SU-DHL-6 (cell line): ENCODE measurements around the gene GAGE10.

Experiments
- H2AFZ ChIP-seq: fragments of 200-600 bp; sonication (generic); 2 replicates; pipeline ENCODE4 v1.6.1; 2014; ENCODE audit warnings: low read depth, mild to moderate bottlenecking, moderate library complexity, mixed read lengths, antibody characterized with exemption, low read length; ENCODE audit not compliant: severe bottlenecking
- H3F3A ChIP-seq: fragments of 200-600 bp; shearing (Covaris generic); 2 replicates; pipeline ENCODE4 v1.6.0; 2016; ENCODE audit warnings: antibody characterized with exemption, mild to moderate bottlenecking; ENCODE audit not compliant: insufficient read depth
- H3K27ac ChIP-seq: fragments of 200-600 bp; sonication (generic); 2 replicates; pipeline ENCODE4 v1.5.1; 2016; ENCODE audit warnings: low read depth, mild to moderate bottlenecking, low read length, moderate library complexity, mixed read lengths
- H3K27me3 ChIP-seq: fragments of 200-600 bp; sonication (generic), shearing (Covaris generic); 2 replicates; pipeline ENCODE4 v1.6.0; 2014; ENCODE audit warnings: mild to moderate bottlenecking, low read length
- H3K36me3 ChIP-seq: fragments of 200-600 bp; sonication (generic); 2 replicates; pipeline ENCODE4 v1.6.1; 2014; ENCODE audit warnings: mild to moderate bottlenecking, low read length, mixed read lengths
- H3K4me2 ChIP-seq: fragments of 300-600, 200-600 bp; shearing (Covaris generic), sonication (generic); 2 replicates; pipeline ENCODE4 v1.6.0; 2014; ENCODE audit warnings: low read length, low read depth, mild to moderate bottlenecking; ENCODE audit not compliant: poor library complexity, severe bottlenecking
- H3K4me3 ChIP-seq: fragments of 200-600 bp; sonication (generic); 2 replicates; pipeline ENCODE4 v1.5.1; 2014; ENCODE audit warnings: antibody characterized with exemption, low read length, mild to moderate bottlenecking, mixed read lengths; ENCODE audit not compliant: insufficient read depth, poor library complexity, severe bottlenecking
- H3K79me2 ChIP-seq: fragments of 200-600 bp; sonication (generic); 2 replicates; pipeline ENCODE4 v1.6.1; 2014; ENCODE audit warnings: mild to moderate bottlenecking, low read length, moderate library complexity; ENCODE audit not compliant: insufficient read depth
- H3K9ac ChIP-seq: fragments of 200-600 bp; sonication (generic); 2 replicates; pipeline ENCODE4 v1.7.0; 2014; ENCODE audit warnings: mild to moderate bottlenecking, low read length
- H3K9me2 ChIP-seq: fragments of 200-600 bp; sonication (generic); replicated peaks from 2 replicates; pipeline ENCODE4 v1.6.1; 2014; ENCODE audit warnings: low read length; ENCODE audit not compliant: insufficient read depth
- H3K9me3 ChIP-seq: fragments of 200-600 bp; sonication (generic); 2 replicates; pipeline ENCODE4 v1.6.1; 2014; ENCODE audit warnings: low read length, mixed read lengths; ENCODE audit not compliant: insufficient read depth
- H4K20me1 ChIP-seq: fragments of 200-600 bp; sonication (generic); 2 replicates; pipeline ENCODE4 v1.6.1; 2014; ENCODE audit warnings: low read depth, mild to moderate bottlenecking, antibody characterized with exemption, low read length, moderate library complexity, mixed read lengths
- EZH2phosphoT487 ChIP-seq: fragments of 200-600 bp; sonication (generic), shearing (Covaris generic); conservative IDR thresholded peaks from 2 replicates; pipeline ENCODE4 v1.6.1; 2018; ENCODE audit warnings: mild to moderate bottlenecking, antibody characterized with exemption, low read length, moderate library complexity, mixed read lengths
- TF ChIP-seq, protein P1 (sequence below): fragments of 200-600 bp; sonication (generic); IDR thresholded peaks from one replicate; pipeline ENCODE4 v1.5.1; 2017; ENCODE audit warnings: antibody characterized with exemption, mild to moderate bottlenecking, low read length, moderate library complexity; ENCODE audit not compliant: insufficient read depth, poor library complexity, severe bottlenecking

GAGE10 gene

DNA sequence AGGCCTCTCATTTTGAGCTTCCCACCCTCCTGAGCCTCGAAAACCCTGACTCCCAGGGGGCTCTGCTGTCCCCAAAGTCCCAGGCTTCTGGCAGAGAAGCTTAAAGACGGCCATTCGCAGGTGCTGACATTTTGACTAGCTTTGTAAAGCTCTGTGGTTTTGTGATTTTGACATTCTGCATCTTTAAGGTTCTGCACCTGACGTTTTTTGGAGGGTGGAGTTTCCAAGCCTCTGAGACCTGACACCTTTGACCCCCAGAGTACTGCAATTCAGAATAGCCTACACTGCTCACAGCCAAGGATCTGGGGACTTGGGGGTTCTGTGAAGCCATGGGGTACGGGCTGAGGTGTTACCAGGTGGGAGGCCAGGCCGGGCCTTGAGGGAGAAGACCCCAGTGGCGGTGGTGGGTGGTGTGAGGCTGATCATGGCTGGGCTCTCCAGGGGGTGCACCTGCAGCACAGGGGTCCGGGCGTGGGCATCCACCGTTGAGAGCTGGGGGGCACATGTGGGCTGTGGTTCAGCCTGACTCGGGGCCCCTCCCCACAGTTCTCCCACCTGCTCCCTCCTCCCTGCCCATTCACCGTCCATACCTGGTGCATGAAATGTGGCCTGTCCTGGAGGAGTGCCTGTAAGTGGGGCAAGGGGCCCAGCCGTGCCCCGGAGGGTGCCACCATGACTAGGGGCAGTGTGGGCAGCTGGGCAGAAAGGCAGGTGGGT is 46.2 kb upstream of the GAGE10 start:
- no peak for TF ChIP-seq EZH2phosphoT487
- H3K27ac ChIP-seq = 0 out of 2 replicates have a peak overlapping the region, but pooled peaks have one; percentile 32
- no peaks in the 10 kb centered on the region for H3K36me3 ChIP-seq
- no peaks in the 10 kb centered on the region for H3K9me3 ChIP-seq
- H3K4me3 ChIP-seq = no peak overlapping the region
- H2AFZ ChIP-seq = no peak overlapping the region
- H3K9me2 ChIP-seq = no peaks in the 10 kb centered on the region
- no peaks in the 10 kb centered on the region for H4K20me1 ChIP-seq
- no peaks in the 10 kb centered on the region for H3F3A ChIP-seq
- H3K27me3 ChIP-seq = no peaks in the 10 kb centered on the region
- no peak overlapping the region for H3K4me2 ChIP-seq
- H3K9ac ChIP-seq = no peak overlapping the region
- H3K79me2 ChIP-seq = no peaks in the 10 kb centered on the region

DNA sequence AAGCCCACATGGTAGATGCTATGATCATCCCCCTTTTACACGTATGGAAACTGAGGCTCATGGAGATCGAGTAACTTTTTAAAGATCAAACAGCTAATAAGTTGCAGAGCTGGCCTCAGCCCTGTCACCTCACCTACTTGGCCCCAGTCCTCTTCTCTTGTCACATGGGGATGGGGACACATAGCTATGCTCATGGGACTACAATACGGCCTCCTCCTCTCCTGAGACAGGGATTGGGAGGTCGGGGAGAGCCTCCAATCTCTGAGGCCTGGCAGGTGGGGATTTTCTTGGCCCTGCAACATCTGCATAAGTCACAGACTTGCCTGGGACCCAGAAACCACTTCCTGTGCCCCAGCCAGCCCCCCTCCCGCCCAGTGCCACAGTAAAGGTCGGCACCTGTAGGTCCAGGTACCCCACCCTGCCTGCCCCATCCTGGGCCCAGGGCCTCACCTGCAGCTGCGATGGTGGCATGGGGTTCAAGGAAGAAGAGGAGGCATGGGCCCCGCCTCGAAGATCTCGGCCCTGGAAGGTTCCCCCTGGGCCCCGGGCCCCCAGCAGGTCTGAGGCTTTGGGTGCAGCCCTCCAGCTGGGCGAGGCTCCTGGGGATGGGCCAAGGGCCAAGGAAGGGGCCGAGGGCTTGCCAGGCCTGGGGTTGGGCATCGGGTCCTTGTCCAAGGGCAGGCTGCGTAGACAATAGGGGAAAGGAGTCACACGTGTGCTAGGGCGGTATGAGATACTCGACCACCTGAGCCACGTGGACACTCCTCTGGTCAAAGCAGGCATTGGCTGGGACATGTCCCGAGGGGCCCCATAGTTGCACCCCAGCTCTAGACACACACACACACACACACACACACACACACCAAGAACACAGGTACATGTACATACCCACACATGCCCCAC is 45.3 kb upstream of the GAGE10 start:
- Histone ChIP-seq H3K27me3 (no peaks in the 10 kb centered on the region), H3K79me2 (no peaks in the 10 kb centered on the region), H2AFZ (no peak overlapping the region), H3K4me3 (no peak overlapping the region), H3K4me2 (no peak overlapping the region), H3K9ac (no peak overlapping the region), H4K20me1 (no peaks in the 10 kb centered on the region), H3K9me2 (no peaks in the 10 kb centered on the region), H3K9me3 (no peaks in the 10 kb centered on the region), H3K36me3 (no peaks in the 10 kb centered on the region), H3F3A (no peaks in the 10 kb centered on the region), H3K27ac (no peak overlapping the region)
- TF ChIP-seq, protein P1, sequence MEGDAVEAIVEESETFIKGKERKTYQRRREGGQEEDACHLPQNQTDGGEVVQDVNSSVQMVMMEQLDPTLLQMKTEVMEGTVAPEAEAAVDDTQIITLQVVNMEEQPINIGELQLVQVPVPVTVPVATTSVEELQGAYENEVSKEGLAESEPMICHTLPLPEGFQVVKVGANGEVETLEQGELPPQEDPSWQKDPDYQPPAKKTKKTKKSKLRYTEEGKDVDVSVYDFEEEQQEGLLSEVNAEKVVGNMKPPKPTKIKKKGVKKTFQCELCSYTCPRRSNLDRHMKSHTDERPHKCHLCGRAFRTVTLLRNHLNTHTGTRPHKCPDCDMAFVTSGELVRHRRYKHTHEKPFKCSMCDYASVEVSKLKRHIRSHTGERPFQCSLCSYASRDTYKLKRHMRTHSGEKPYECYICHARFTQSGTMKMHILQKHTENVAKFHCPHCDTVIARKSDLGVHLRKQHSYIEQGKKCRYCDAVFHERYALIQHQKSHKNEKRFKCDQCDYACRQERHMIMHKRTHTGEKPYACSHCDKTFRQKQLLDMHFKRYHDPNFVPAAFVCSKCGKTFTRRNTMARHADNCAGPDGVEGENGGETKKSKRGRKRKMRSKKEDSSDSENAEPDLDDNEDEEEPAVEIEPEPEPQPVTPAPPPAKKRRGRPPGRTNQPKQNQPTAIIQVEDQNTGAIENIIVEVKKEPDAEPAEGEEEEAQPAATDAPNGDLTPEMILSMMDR = no peak
- TF ChIP-seq EZH2phosphoT487 = no peak

DNA sequence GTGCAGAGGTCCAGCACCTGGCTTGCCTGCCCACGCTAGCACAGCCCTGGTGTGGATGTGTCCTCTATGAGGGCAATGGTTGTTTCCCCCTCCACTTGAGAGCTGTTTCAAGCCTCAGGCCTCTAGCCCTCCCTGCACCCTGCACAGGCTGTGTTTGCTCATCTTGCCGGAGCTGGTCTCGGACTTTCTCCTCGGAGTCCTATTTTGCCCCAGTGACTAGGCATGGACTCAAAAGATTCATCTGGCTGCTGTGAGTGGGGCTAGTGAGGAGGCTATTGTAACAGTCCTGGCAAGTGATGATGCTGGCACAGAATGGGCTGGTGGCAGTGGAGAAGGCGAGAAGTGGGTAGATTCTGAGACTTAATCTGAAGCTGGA is 44.7 kb upstream of the GAGE10 start:
- no peak overlapping the region for H3K27ac ChIP-seq
- no peak overlapping the region for H3K9ac ChIP-seq
- H3K79me2 ChIP-seq = no peaks in the 10 kb centered on the region
- H3K4me3 ChIP-seq = no peak overlapping the region
- no peaks in the 10 kb centered on the region for H4K20me1 ChIP-seq
- no peak overlapping the region for H2AFZ ChIP-seq
- H3K36me3 ChIP-seq = no peaks in the 10 kb centered on the region
- H3K9me2 ChIP-seq = no peaks in the 10 kb centered on the region
- TF ChIP-seq EZH2phosphoT487 = no peak
- TF ChIP-seq, protein P1 = no peak
- H3K27me3 ChIP-seq = no peaks in the 10 kb centered on the region
- no peaks in the 10 kb centered on the region for H3F3A ChIP-seq
- H3K4me2 ChIP-seq = no peak overlapping the region
- H3K9me3 ChIP-seq = no peaks in the 10 kb centered on the region
